HCT116 (cell line): ENCODE data around the gene CPZ. TPM values are rescaled to one million over a fixed set of nuclear protein-coding genes. Genes with fewer than 3 reads are reported as not detected.

Source experiments
- ATAC-seq: fragments of 200-7000 bp; cut with Tn5 transposase; 2 replicates; pipeline ENCODE4 v1.9.1; 2020; ENCODE audit warnings: mild to moderate bottlenecking, moderate library complexity
- BruUV-seq: library from RNA; stranded (reverse); fragments of 400-500 nt; replicated peaks from 2 replicates; lab custom pipeline; 2021; lab: Mats Ljungman, UMichigan
- CTCF ChIA-PET: fragments of 300-600 bp; sonication (Branson Sonifier 250); formaldehyde crosslinking; loops from one replicate; lab custom pipeline; 2021; ENCODE audit warnings: antibody characterized with exemption; lab: Charles Lee
- POLR2A ChIA-PET: fragments of 300-600, 350-600 bp; sonication (Branson Sonifier 250); formaldehyde crosslinking; loops from one replicate; lab custom pipeline; 2021; ENCODE audit warnings: antibody characterized with exemption; lab: Charles Lee
- RAD21 ChIA-PET, 2 experiments: fragments of 300-600 bp; sonication (Branson Sonifier 250); formaldehyde crosslinking; loops; one replicate each; lab custom pipeline; 2023; ENCODE audit warnings: low total read pairs in 2 of 2; ENCODE audit not compliant: uncharacterized antibody in 2 of 2, unreplicated experiment in 2 of 2, low non-redundant PET in 1 of 2; lab: Charles Lee
- DNase-seq: peaks from one replicate; pipeline ENCODE4 v3.0.0-alpha.2; 2010; ENCODE audit warnings: low read depth, low spot score
- H2AFZ ChIP-seq: fragments of 200-600 bp; shearing (Covaris generic), sonication (generic); 2 replicates; pipeline ENCODE4 v1.6.1; 2017; ENCODE audit warnings: low read depth, mixed run types, mixed read lengths, antibody characterized with exemption, low read length; ENCODE audit not compliant: poor library complexity, severe bottlenecking
- H3K27ac ChIP-seq: 2 replicates; pipeline ENCODE4 v1.5.1; 2012; ENCODE audit warnings: low read depth, low read length
- H3K27me3 ChIP-seq: fragments of 200-600 bp; sonication (generic); 2 replicates; pipeline ENCODE4 v1.6.1; 2016; ENCODE audit warnings: mixed run types, low read length, mixed read lengths; ENCODE audit not compliant: insufficient read depth
- H3K36me3 ChIP-seq, 2 experiments: fragments of 200-500 bp in 1 of 2; fragments of 200-600 bp in 1 of 2; sonication (Bioruptor generic) in 1 of 2; sonication (generic) in 1 of 2; 2 replicates each; pipeline versions ENCODE4 v1.5.1 to v1.6.1; 2014 to 2016; ENCODE audit warnings: low read length in 2 of 2, inconsistent platforms in 1 of 2, mixed read lengths in 1 of 2, mixed run types in 1 of 2; ENCODE audit not compliant: insufficient read depth in 2 of 2, control insufficient read depth in 1 of 2
- H3K4me1 ChIP-seq, 2 experiments: fragments of 200-600 bp in 1 of 2; sonication (generic) in 1 of 2; 2 replicates each; pipeline versions ENCODE4 v1.5.1 to v1.6.1; 2012 to 2017; ENCODE audit warnings: low read length in 2 of 2, inconsistent platforms in 1 of 2, mild to moderate bottlenecking in 1 of 2, mixed read lengths in 1 of 2, mixed run types in 1 of 2, moderate library complexity in 1 of 2; ENCODE audit not compliant: insufficient read depth in 2 of 2, control insufficient read depth in 1 of 2
- H3K4me2 ChIP-seq: fragments of 200-600 bp; sonication (generic); 2 replicates; pipeline ENCODE4 v1.6.1; 2017; ENCODE audit warnings: mixed run types, low read length, mixed read lengths
- H3K4me3 ChIP-seq, 2 experiments: fragments of 200-600 bp in 1 of 2; sonication (generic) in 1 of 2; replicated peaks in 1 of 2; 2 replicates each; pipeline ENCODE4 v1.5.1; 2011 to 2016; ENCODE audit warnings: low read length in 2 of 2, control low read depth in 1 of 2, low read depth in 1 of 2, mild to moderate bottlenecking in 1 of 2, mixed read lengths in 1 of 2, mixed run types in 1 of 2
- H3K79me2 ChIP-seq: fragments of 200-600 bp; sonication (generic); 2 replicates; pipeline ENCODE4 v1.6.1; 2017; ENCODE audit warnings: mild to moderate bottlenecking, mixed run types, low read length, moderate library complexity, mixed read lengths; ENCODE audit not compliant: insufficient read depth
- H3K9ac ChIP-seq: fragments of 200-600 bp; sonication (generic); 2 replicates; pipeline ENCODE4 v1.6.1; 2016; ENCODE audit warnings: low read length, mixed read lengths
- H3K9me2 ChIP-seq: fragments of 200-600 bp; sonication (generic), shearing (Covaris generic); 2 replicates; pipeline ENCODE4 v1.6.1; 2017; ENCODE audit warnings: mixed run types, mild to moderate bottlenecking, moderate library complexity; ENCODE audit not compliant: insufficient read depth
- H3K9me3 ChIP-seq, 2 experiments: fragments of 200-500 bp in 1 of 2; fragments of 200-600 bp in 1 of 2; sonication (Bioruptor generic) in 1 of 2; sonication (generic) in 1 of 2; 2 replicates each; pipeline ENCODE4 v1.6.1; 2014 to 2017; ENCODE audit warnings: low read length in 2 of 2, mixed read lengths in 2 of 2, inconsistent platforms in 1 of 2, low read depth in 1 of 2, mild to moderate bottlenecking in 1 of 2, mixed run types in 1 of 2, moderate library complexity in 1 of 2; ENCODE audit not compliant: control insufficient read depth in 1 of 2, insufficient read depth in 1 of 2
- H4K20me1 ChIP-seq: fragments of 200-600 bp; sonication (generic), shearing (Covaris generic); 2 replicates; pipeline ENCODE4 v1.6.1; 2017; ENCODE audit warnings: mixed run types, mild to moderate bottlenecking, moderate library complexity; ENCODE audit not compliant: insufficient read depth
- CBX3 ChIP-seq: IDR thresholded peaks from 2 replicates; pipeline ENCODE4 v1.6.1; 2012; ENCODE audit warnings: low read depth
- EGR1 ChIP-seq: IDR thresholded peaks from 2 replicates; pipeline ENCODE4 v1.6.1; 2012; ENCODE audit warnings: low read depth
- FOSL1 ChIP-seq: IDR thresholded peaks from 2 replicates; pipeline ENCODE4 v1.6.1; 2012; ENCODE audit warnings: low read depth
- JUND ChIP-seq: IDR thresholded peaks from 2 replicates; pipeline ENCODE4 v1.6.1; 2012
- POLR2A ChIP-seq: IDR thresholded peaks from 2 replicates; pipeline ENCODE4 v1.7.0; 2011; ENCODE audit warnings: borderline replicate concordance; ENCODE audit not compliant: insufficient read depth, insufficient read length; ENCODE audit errors: extremely low read depth
- RAD21 ChIP-seq: IDR thresholded peaks from 2 replicates; pipeline ENCODE4 v1.6.1; 2012; ENCODE audit warnings: low read depth, mild to moderate bottlenecking
- SIN3A ChIP-seq: IDR thresholded peaks from 2 replicates; pipeline ENCODE4 v1.6.1; 2012; ENCODE audit warnings: low read depth
- SP1 ChIP-seq: IDR thresholded peaks from 2 replicates; pipeline ENCODE4 v1.6.1; 2012; ENCODE audit warnings: low read depth
- SRF ChIP-seq: IDR thresholded peaks from 2 replicates; pipeline ENCODE4 v1.6.1; 2012; ENCODE audit warnings: low read depth
- TCF7L2 ChIP-seq: IDR thresholded peaks from 2 replicates; pipeline ENCODE4 v1.7.0; 2011; ENCODE audit warnings: borderline replicate concordance, inconsistent platforms; ENCODE audit not compliant: insufficient read depth, insufficient read length; ENCODE audit errors: extremely low read depth
- YY1 ChIP-seq: IDR thresholded peaks from 2 replicates; pipeline ENCODE4 v1.6.1; 2011; ENCODE audit warnings: low read length, low read depth, moderate library complexity, mild to moderate bottlenecking; ENCODE audit not compliant: insufficient replicate concordance; ENCODE audit errors: extremely low read depth
- intact Hi-C: fragments of 100-400 bp; cut with micrococcal nuclease; formaldehyde crosslinking; loops from 2 replicates; pipeline ENCODE4 v1.10.0; 2022
- total RNA-seq: library from RNA; stranded (reverse); gene quantifications from one replicate; pipeline ENCODE4 v1.2.1, GENCODE V29; 2021; ENCODE audit not compliant: unreplicated experiment
- TF ChIP-seq, protein P1 (sequence below): IDR thresholded peaks from 2 replicates; pipeline ENCODE4 v1.6.1; 2012
- TF ChIP-seq, protein P2 (sequence below), 3 experiments: fragments of 200-600 bp in 1 of 3; sonication (generic) in 1 of 3; IDR thresholded peaks in 2 of 3; conservative IDR thresholded peaks in 1 of 3; 2 replicates each; pipeline ENCODE4 v1.5.1; 2012 to 2017; ENCODE audit warnings: low read depth in 2 of 3, low read length in 2 of 3, antibody characterized with exemption in 1 of 3, borderline replicate concordance in 1 of 3, control low read depth in 1 of 3, mild to moderate bottlenecking in 1 of 3, mixed read lengths in 1 of 3, mixed run types in 1 of 3, moderate library complexity in 1 of 3; ENCODE audit not compliant: insufficient read depth in 1 of 3
- TF ChIP-seq, protein P3 (sequence below): IDR thresholded peaks from 2 replicates; pipeline ENCODE4 v1.6.1; 2012
- TF ChIP-seq, protein P4 (sequence below): IDR thresholded peaks from 2 replicates; pipeline ENCODE4 v1.6.1; 2012; ENCODE audit warnings: low read depth

Gene CPZ
- total RNA-seq, 1 experiment from 2014 or later: not detected

DNA sequence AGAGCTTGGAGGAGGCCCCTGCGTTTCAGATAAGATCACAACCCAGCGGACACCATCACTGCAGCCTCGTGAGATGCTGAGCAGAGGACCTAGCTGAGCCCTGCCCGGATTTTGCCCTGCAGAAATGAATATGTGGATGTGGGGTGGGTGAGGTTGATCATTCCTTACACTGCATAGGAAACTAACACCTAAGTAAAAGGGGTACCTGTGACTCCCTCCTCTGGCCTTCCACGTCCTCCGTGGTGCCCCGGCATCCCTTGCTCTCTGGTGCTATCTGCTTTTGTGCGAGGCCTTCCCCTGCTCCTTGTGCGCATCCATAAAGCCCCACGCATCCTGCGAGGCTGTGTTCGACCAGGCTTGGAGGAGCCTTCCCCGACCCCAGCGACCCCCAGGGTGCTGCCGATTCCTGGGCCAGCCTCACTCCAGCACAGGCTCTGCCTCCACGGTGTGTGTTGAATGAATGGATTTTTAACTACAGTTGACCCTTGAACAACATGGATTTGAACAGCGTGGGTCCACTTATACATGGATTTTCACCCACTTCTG is 37.9 kb upstream of the CPZ start:
- CTCF ChIA-PET: no interaction called here
- POLR2A ChIA-PET: no interaction called here
- 0 out of 2 replicates have a peak, but pooled peaks cover 2% of the 10 kb centered on the region for H3K27me3 ChIP-seq
- no peaks in the 10 kb centered on the region for H3K9me2 ChIP-seq
- H2AFZ ChIP-seq: no peak overlapping the region
- H3K4me2 ChIP-seq: no peak overlapping the region
- TF ChIP-seq, protein P1, sequence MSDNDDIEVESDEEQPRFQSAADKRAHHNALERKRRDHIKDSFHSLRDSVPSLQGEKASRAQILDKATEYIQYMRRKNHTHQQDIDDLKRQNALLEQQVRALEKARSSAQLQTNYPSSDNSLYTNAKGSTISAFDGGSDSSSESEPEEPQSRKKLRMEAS: no peak
- TF ChIP-seq EGR1: no peak
- TF ChIP-seq FOSL1: no peak
- TF ChIP-seq, protein P2, sequence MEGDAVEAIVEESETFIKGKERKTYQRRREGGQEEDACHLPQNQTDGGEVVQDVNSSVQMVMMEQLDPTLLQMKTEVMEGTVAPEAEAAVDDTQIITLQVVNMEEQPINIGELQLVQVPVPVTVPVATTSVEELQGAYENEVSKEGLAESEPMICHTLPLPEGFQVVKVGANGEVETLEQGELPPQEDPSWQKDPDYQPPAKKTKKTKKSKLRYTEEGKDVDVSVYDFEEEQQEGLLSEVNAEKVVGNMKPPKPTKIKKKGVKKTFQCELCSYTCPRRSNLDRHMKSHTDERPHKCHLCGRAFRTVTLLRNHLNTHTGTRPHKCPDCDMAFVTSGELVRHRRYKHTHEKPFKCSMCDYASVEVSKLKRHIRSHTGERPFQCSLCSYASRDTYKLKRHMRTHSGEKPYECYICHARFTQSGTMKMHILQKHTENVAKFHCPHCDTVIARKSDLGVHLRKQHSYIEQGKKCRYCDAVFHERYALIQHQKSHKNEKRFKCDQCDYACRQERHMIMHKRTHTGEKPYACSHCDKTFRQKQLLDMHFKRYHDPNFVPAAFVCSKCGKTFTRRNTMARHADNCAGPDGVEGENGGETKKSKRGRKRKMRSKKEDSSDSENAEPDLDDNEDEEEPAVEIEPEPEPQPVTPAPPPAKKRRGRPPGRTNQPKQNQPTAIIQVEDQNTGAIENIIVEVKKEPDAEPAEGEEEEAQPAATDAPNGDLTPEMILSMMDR (IDR thresholded peaks at IDR 0.05 in 2 of 3, conservative IDR thresholded peaks at IDR 0.05 in 1 of 3; ENCODE audit: borderline replicate concordance in 1 of 3, insufficient read depth in 1 of 3, low read depth in 2 of 3, low read length in 2 of 3): no peak
- TF ChIP-seq YY1: no peak
- no peak for TF ChIP-seq RAD21
- no peak for TF ChIP-seq SRF
- TF ChIP-seq SIN3A: no peak
- TF ChIP-seq, protein P3, sequence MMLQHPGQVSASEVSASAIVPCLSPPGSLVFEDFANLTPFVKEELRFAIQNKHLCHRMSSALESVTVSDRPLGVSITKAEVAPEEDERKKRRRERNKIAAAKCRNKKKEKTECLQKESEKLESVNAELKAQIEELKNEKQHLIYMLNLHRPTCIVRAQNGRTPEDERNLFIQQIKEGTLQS: no peak
- TF ChIP-seq SP1: no peak
- no peak for TF ChIP-seq POLR2A
- no peak for TF ChIP-seq TCF7L2
- TF ChIP-seq, protein P4, sequence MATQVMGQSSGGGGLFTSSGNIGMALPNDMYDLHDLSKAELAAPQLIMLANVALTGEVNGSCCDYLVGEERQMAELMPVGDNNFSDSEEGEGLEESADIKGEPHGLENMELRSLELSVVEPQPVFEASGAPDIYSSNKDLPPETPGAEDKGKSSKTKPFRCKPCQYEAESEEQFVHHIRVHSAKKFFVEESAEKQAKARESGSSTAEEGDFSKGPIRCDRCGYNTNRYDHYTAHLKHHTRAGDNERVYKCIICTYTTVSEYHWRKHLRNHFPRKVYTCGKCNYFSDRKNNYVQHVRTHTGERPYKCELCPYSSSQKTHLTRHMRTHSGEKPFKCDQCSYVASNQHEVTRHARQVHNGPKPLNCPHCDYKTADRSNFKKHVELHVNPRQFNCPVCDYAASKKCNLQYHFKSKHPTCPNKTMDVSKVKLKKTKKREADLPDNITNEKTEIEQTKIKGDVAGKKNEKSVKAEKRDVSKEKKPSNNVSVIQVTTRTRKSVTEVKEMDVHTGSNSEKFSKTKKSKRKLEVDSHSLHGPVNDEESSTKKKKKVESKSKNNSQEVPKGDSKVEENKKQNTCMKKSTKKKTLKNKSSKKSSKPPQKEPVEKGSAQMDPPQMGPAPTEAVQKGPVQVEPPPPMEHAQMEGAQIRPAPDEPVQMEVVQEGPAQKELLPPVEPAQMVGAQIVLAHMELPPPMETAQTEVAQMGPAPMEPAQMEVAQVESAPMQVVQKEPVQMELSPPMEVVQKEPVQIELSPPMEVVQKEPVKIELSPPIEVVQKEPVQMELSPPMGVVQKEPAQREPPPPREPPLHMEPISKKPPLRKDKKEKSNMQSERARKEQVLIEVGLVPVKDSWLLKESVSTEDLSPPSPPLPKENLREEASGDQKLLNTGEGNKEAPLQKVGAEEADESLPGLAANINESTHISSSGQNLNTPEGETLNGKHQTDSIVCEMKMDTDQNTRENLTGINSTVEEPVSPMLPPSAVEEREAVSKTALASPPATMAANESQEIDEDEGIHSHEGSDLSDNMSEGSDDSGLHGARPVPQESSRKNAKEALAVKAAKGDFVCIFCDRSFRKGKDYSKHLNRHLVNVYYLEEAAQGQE: no peak
- no peak for TF ChIP-seq CBX3
- TF ChIP-seq JUND: no peak
- TF ChIP-seq, all 23 proteins: peak for 0
- Histone ChIP-seq H3K79me2 (no peaks in the 10 kb centered on the region), H3K9me3 (no peaks in the 10 kb centered on the region), H3K9ac (no peak overlapping the region), H3K36me3 (no peaks in the 10 kb centered on the region), H4K20me1 (no peaks in the 10 kb centered on the region), H3K27ac (no peak overlapping the region), H3K4me1 (peaks cover 0 to 5% of the 10 kb centered on the region in 2 experiments; a peak in 1 of 4 replicates), H3K4me3 (no peak overlapping the region)
- BruUV-seq: no TSS peak
- no peak for ATAC-seq
- DNase-seq: no peak
- RAD21 ChIA-PET: no interaction called here
- intact Hi-C loops: no loop called here
